WI38 (cell line): ENCODE data around the gene TMOD3.

Experiments used
- H3K4me3 ChIP-seq: 2 replicates; pipeline ENCODE4 v1.5.1; 2011; ENCODE audit warnings: low read depth, mild to moderate bottlenecking, control low read depth, low read length
- CTCF ChIP-seq: IDR thresholded peaks from 2 replicates; pipeline ENCODE4 v1.5.1; 2012; ENCODE audit warnings: low read depth, mild to moderate bottlenecking, control low read depth, low read length

Gene TMOD3

GRCh38 chr15:51866161-51866560 is 36.7 kb downstream of the TMOD3 start:
- TF ChIP-seq CTCF, result no peak
- no peak overlapping the region for H3K4me3 ChIP-seq

- TF ChIP-seq CTCF, result no peak
- H3K4me3 ChIP-seq, result no peak overlapping the region
Observed at GRCh38 chr15:51866751-51867150, 37.3 kb downstream of the TMOD3 start.

GRCh38 chr15:51869060-51869421 is 39.6 kb downstream of the TMOD3 start:
- TF ChIP-seq CTCF, result no peak
- no peak overlapping the region for H3K4me3 ChIP-seq

- no peak overlapping the region for H3K4me3 ChIP-seq
- TF ChIP-seq CTCF, result no peak
Observed at GRCh38 chr15:51870774-51871173, 41.3 kb downstream of the TMOD3 start.

- TF ChIP-seq CTCF, result no peak
- no peak overlapping the region for H3K4me3 ChIP-seq
Observed at GRCh38 chr15:51874751-51875644, 45.5 kb downstream of the TMOD3 start.

- TF ChIP-seq CTCF, result no peak
- H3K4me3 ChIP-seq, result no peak overlapping the region
Observed at GRCh38 chr15:51876169-51876568, 46.7 kb downstream of the TMOD3 start.
